ENCODE data around the gene CA9. TPM values are rescaled to one million over a fixed set of nuclear protein-coding genes. Genes with fewer than 3 reads are reported as not detected.

The CA9 gene
- total and polyA plus RNA-seq, 8 donors: 0.26 to 1.8 (median 1.3) TPM; not detected in 1

GRCh38 chr9:35729700-35730485 is 56.2 kb downstream of the CA9 start:
- ATAC-seq (no peak), DNase-seq (peak in 3 of 4 donors; percentile 52 to 93 (median 87))
- no peaks in the 10 kb centered on the region for H3K9me3 ChIP-seq
- peaks cover 59 to 71% of the 10 kb centered on the region in 2 donors for H3K4me1 ChIP-seq
- TF ChIP-seq CTCF (IDR thresholded peaks at IDR 0.05): peak; percentile 36 to 58
- intact Hi-C loops (cut with DNase I): loop anchor here in 1 of 2 donors (10.0 kb wide), 1 partner anchor 65 kb away; the partner anchor contains the start of gene ARHGEF39
- peaks cover 0 to 32% of the 10 kb centered on the region in 2 donors for H3K36me3 ChIP-seq
- peak overlapping the region; percentile 96 to 97 for H3K27ac ChIP-seq
- H3K27me3 ChIP-seq: no peaks in the 10 kb centered on the region
- peak overlapping the region; percentile 18 to 83 for H3K4me3 ChIP-seq

GRCh38 chr9:35730486-35730854 is 56.7 kb downstream of the CA9 start:
- no peaks in the 10 kb centered on the region for H3K27me3 ChIP-seq
- peaks cover 59 to 69% of the 10 kb centered on the region in 2 donors for H3K4me1 ChIP-seq
- peak overlapping the region; percentile 80 to 83 for H3K4me3 ChIP-seq
- peak overlapping the region; percentile 96 to 97 for H3K27ac ChIP-seq
- no peak for ATAC-seq
- H3K9me3 ChIP-seq: no peaks in the 10 kb centered on the region
- H3K36me3 ChIP-seq: peaks cover 0 to 32% of the 10 kb centered on the region in 2 donors
- no peak for DNase-seq
- TF ChIP-seq CTCF (IDR thresholded peaks at IDR 0.05): no peak
- intact Hi-C loops (cut with DNase I): no loop called here

Small RNA genes lying within 50 kb of the gene (microRNA-seq; reads per million reads assigned to microRNA genes)
- 0.50 to 0.55 reads per million in 2 donors for gene MIR6852

Other genes with a start within 250 kb of the CA9 start
- 10 to 100 TPM; 28.2 to 32.2 TPM for gene RUSC2, start 183.8 kb upstream of the CA9 start, total RNA-seq
- gene RUSC2, start 183.8 kb upstream of the CA9 start, polyA plus RNA-seq (ENCODE audit: insufficient read length in 6 of 6): 10 to 100 TPM; 14.9 to 19.9 (median 16.1) TPM
- 10 to 100 TPM; 40.6 to 44.6 TPM for gene TESK1, start 68.7 kb upstream of the CA9 start, total RNA-seq
- 10 to 100 TPM; 30.8 to 44.2 (median 39.8) TPM for gene TESK1, start 68.7 kb upstream of the CA9 start, polyA plus RNA-seq (ENCODE audit: insufficient read length in 6 of 6)
- 1 to 10 TPM; 3.4 to 4.0 TPM for gene CD72, start 55.5 kb upstream of the CA9 start, total RNA-seq
- gene CD72, start 55.5 kb upstream of the CA9 start, polyA plus RNA-seq (ENCODE audit: insufficient read length in 6 of 6): 1 to 10 TPM; 3.2 to 4.3 (median 3.7) TPM
- 1 to 10 TPM in 1 of 2 donors, under 1 TPM in 1; 0.99 to 2.4 TPM for gene SIT1, start 23.0 kb upstream of the CA9 start, total RNA-seq
- gene SIT1, start 23.0 kb upstream of the CA9 start, polyA plus RNA-seq (ENCODE audit: insufficient read length in 6 of 6): under 1 TPM; 0.27 to 0.65 (median 0.45) TPM
- over 10,000 TPM; 27,227 to 27,465 TPM for gene RMRP, start 15.9 kb upstream of the CA9 start, total RNA-seq
- gene RMRP, start 15.9 kb upstream of the CA9 start, polyA plus RNA-seq (ENCODE audit: insufficient read length in 6 of 6): not detected
- 10 to 100 TPM; 24.7 to 25.6 TPM for gene CCDC107, start 15.6 kb upstream of the CA9 start, total RNA-seq
- gene CCDC107, start 15.6 kb upstream of the CA9 start, polyA plus RNA-seq (ENCODE audit: insufficient read length in 6 of 6): 10 to 100 TPM in 5 of 6 donors, 1 to 10 TPM in 1; 9.2 to 18.2 (median 11.3) TPM
- gene ARHGEF39, start 8.7 kb upstream of the CA9 start, total RNA-seq: 1 to 10 TPM; 1.5 to 3.1 TPM
- 10 to 100 TPM in 4 of 6 donors, 1 to 10 TPM in 2; 7.6 to 17.7 (median 11.2) TPM for gene ARHGEF39, start 8.7 kb upstream of the CA9 start, polyA plus RNA-seq (ENCODE audit: insufficient read length in 6 of 6)
- 100 to 1,000 TPM; 145 to 211 TPM for gene TPM2, start 16.0 kb downstream of the CA9 start, total RNA-seq
- gene TPM2, start 16.0 kb downstream of the CA9 start, polyA plus RNA-seq (ENCODE audit: insufficient read length in 6 of 6): 100 to 1,000 TPM; 167 to 261 (median 192) TPM
- gene TLN1, start 58.3 kb downstream of the CA9 start, total RNA-seq: 100 to 1,000 TPM; 314 to 471 TPM
- 100 to 1,000 TPM; 152 to 206 (median 174) TPM for gene TLN1, start 58.3 kb downstream of the CA9 start, polyA plus RNA-seq (ENCODE audit: insufficient read length in 6 of 6)
- 10 to 100 TPM; 39.3 to 42.4 TPM for gene CREB3, start 58.7 kb downstream of the CA9 start, total RNA-seq
- 10 to 100 TPM; 31.2 to 42.3 (median 38.7) TPM for gene CREB3, start 58.7 kb downstream of the CA9 start, polyA plus RNA-seq (ENCODE audit: insufficient read length in 6 of 6)
- gene GBA2, start 75.3 kb downstream of the CA9 start, total RNA-seq: 10 to 100 TPM; 63.3 to 71.4 TPM
- 100 to 1,000 TPM in 1 of 6 donors, 10 to 100 TPM in 5; 85.7 to 113 (median 95.2) TPM for gene GBA2, start 75.3 kb downstream of the CA9 start, polyA plus RNA-seq (ENCODE audit: insufficient read length in 6 of 6)
- gene RGP1, start 75.4 kb downstream of the CA9 start, total RNA-seq: 10 to 100 TPM; 26.9 to 30.3 TPM
- gene RGP1, start 75.4 kb downstream of the CA9 start, polyA plus RNA-seq (ENCODE audit: insufficient read length in 6 of 6): 10 to 100 TPM; 23.0 to 32.1 (median 29.5) TPM
- 1 to 10 TPM in 1 of 2 donors, not detected in 1; 1.1 TPM for gene MSMP, start 80.3 kb downstream of the CA9 start, total RNA-seq
- gene MSMP, start 80.3 kb downstream of the CA9 start, polyA plus RNA-seq (ENCODE audit: insufficient read length in 6 of 6): 1 to 10 TPM in 1 of 6 donors, not detected in 5; 1.2 TPM
- gene NPR2, start 117.7 kb downstream of the CA9 start, total RNA-seq: 10 to 100 TPM; 17.6 to 21.9 TPM
- 10 to 100 TPM; 40.9 to 58.6 (median 47.9) TPM for gene NPR2, start 117.7 kb downstream of the CA9 start, polyA plus RNA-seq (ENCODE audit: insufficient read length in 6 of 6)
- gene SPAG8, start 138.3 kb downstream of the CA9 start, total RNA-seq: 1 to 10 TPM; 1.8 to 6.2 TPM
- 10 to 100 TPM in 3 of 6 donors, 1 to 10 TPM in 3; 6.1 to 13.8 (median 9.3) TPM for gene SPAG8, start 138.3 kb downstream of the CA9 start, polyA plus RNA-seq (ENCODE audit: insufficient read length in 6 of 6)
- 10 to 100 TPM; 29.3 to 45.3 TPM for gene HINT2, start 141.1 kb downstream of the CA9 start, total RNA-seq
- gene HINT2, start 141.1 kb downstream of the CA9 start, polyA plus RNA-seq (ENCODE audit: insufficient read length in 6 of 6): 10 to 100 TPM; 26.3 to 43.8 (median 32.9) TPM
- not detected for gene FAM221B, start 154.8 kb downstream of the CA9 start, total RNA-seq
- gene FAM221B, start 154.8 kb downstream of the CA9 start, polyA plus RNA-seq (ENCODE audit: insufficient read length in 6 of 6): under 1 TPM; 0.24 to 0.90 (median 0.39) TPM
- 10 to 100 TPM in 1 of 2 donors, 1 to 10 TPM in 1; 6.4 to 12.7 TPM for gene TMEM8B, start 155.3 kb downstream of the CA9 start, total RNA-seq
- 10 to 100 TPM; 25.3 to 30.7 (median 27.2) TPM for gene TMEM8B, start 155.3 kb downstream of the CA9 start, polyA plus RNA-seq (ENCODE audit: insufficient read length in 6 of 6)
- gene OR13J1, start 196.5 kb downstream of the CA9 start, total RNA-seq: not detected
- under 1 TPM in 1 of 6 donors, not detected in 5; 0.10 TPM for gene OR13J1, start 196.5 kb downstream of the CA9 start, polyA plus RNA-seq (ENCODE audit: insufficient read length in 6 of 6)
- 1 to 10 TPM; 3.1 TPM for gene HRCT1, start 232.3 kb downstream of the CA9 start, total RNA-seq
- under 1 TPM in 5 of 6 donors, not detected in 1; 0.29 to 0.80 (median 0.55) TPM for gene HRCT1, start 232.3 kb downstream of the CA9 start, polyA plus RNA-seq (ENCODE audit: insufficient read length in 6 of 6)
- gene SPAAR, start 235.6 kb downstream of the CA9 start, total RNA-seq: 1 to 10 TPM; 5.4 to 6.8 TPM
- gene SPAAR, start 235.6 kb downstream of the CA9 start, polyA plus RNA-seq (ENCODE audit: insufficient read length in 6 of 6): 1 to 10 TPM; 2.9 to 4.2 (median 3.4) TPM

Data from left lung (tissue), 10 donors.